Neural cell (in vitro differentiated cells): ENCODE data around the gene SHLD2. TPM values are rescaled to one million over a fixed set of nuclear protein-coding genes. Genes with fewer than 3 reads are reported as not detected.

Experiments
- H2AFZ ChIP-seq: fragments of 200-600, 300-800 bp; sonication (generic), shearing (Covaris generic); 2 replicates; pipeline ENCODE4 v1.6.0; 2014; ENCODE audit warnings: low read depth, mild to moderate bottlenecking, antibody characterized with exemption, low read length, moderate library complexity
- H3F3A ChIP-seq: fragments of 200-600 bp; shearing (Covaris generic); 2 replicates; pipeline ENCODE4 v1.6.1; 2016; ENCODE audit warnings: mild to moderate bottlenecking, moderate library complexity, mixed read lengths, antibody characterized with exemption, low read length; ENCODE audit not compliant: insufficient read depth, poor library complexity, severe bottlenecking
- H3K27ac ChIP-seq: fragments of 200-600, 300-800 bp; sonication (generic), shearing (Covaris generic); 2 replicates; pipeline ENCODE4 v1.5.1; 2014; ENCODE audit warnings: mild to moderate bottlenecking, low read length, moderate library complexity
- H3K27me3 ChIP-seq: fragments of 300-800, 200-600 bp; sonication (generic), shearing (Covaris generic); 2 replicates; pipeline ENCODE4 v1.6.0; 2014; ENCODE audit warnings: mild to moderate bottlenecking, low read depth, low read length, moderate library complexity; ENCODE audit not compliant: insufficient read depth
- H3K36me3 ChIP-seq: fragments of 300-800, 200-600 bp; sonication (generic), shearing (Covaris generic); 2 replicates; pipeline ENCODE4 v1.5.1; 2014; ENCODE audit warnings: mild to moderate bottlenecking, antibody characterized with exemption, low read length, moderate library complexity; ENCODE audit not compliant: insufficient read depth
- H3K4me2 ChIP-seq: fragments of 300-800, 200-600 bp; sonication (generic), shearing (Covaris generic); 2 replicates; pipeline ENCODE4 v1.6.0; 2014; ENCODE audit warnings: mild to moderate bottlenecking, low read length
- H3K4me3 ChIP-seq: fragments of 300-800, 200-600 bp; sonication (generic), shearing (Covaris generic); 2 replicates; pipeline ENCODE4 v1.5.1; 2014; ENCODE audit warnings: mild to moderate bottlenecking, low read length, moderate library complexity
- H3K79me2 ChIP-seq: fragments of 200-600 bp; shearing (Covaris generic); replicated peaks from 2 replicates; pipeline ENCODE4 v1.6.0; 2014; ENCODE audit warnings: mild to moderate bottlenecking, low read length, moderate library complexity; ENCODE audit not compliant: insufficient read depth
- H3K9ac ChIP-seq: fragments of 300-800, 200-600 bp; sonication (generic), shearing (Covaris generic); 2 replicates; pipeline ENCODE4 v1.6.1; 2016; ENCODE audit warnings: mild to moderate bottlenecking, low read length, mixed read lengths
- H3K9me2 ChIP-seq: fragments of 200-600 bp; shearing (Covaris generic); 2 replicates; pipeline ENCODE4 v1.6.1; 2016; ENCODE audit warnings: mild to moderate bottlenecking, low read length, mixed read lengths; ENCODE audit not compliant: insufficient read depth
- H3K9me3 ChIP-seq: fragments of 200-600, 300-800 bp; sonication (generic), shearing (Covaris generic); 2 replicates; pipeline ENCODE4 v1.6.1; 2016; ENCODE audit warnings: mild to moderate bottlenecking, mixed run types, low read length, moderate library complexity, mixed read lengths
- H4K20me1 ChIP-seq: fragments of 200-600 bp; shearing (Covaris generic); 2 replicates; pipeline ENCODE4 v1.6.1; 2016; ENCODE audit warnings: mild to moderate bottlenecking, mixed run types; ENCODE audit not compliant: insufficient read depth
- CTCF ChIP-seq: fragments of 450-650 bp; IDR thresholded peaks from 2 replicates; pipeline ENCODE4 v1.5.1; 2014; ENCODE audit warnings: antibody characterized with exemption, mild to moderate bottlenecking, moderate library complexity; ENCODE audit not compliant: poor library complexity, severe bottlenecking
- EP300 ChIP-seq: fragments of 450-650 bp; conservative IDR thresholded peaks from 2 replicates; pipeline ENCODE4 v1.6.1; 2014; ENCODE audit warnings: antibody characterized with exemption, mild to moderate bottlenecking, moderate library complexity; ENCODE audit not compliant: poor library complexity, severe bottlenecking
- EZH2 ChIP-seq: fragments of 200-600, 300-800 bp; shearing (Covaris generic), sonication (generic); IDR thresholded peaks from 2 replicates; pipeline ENCODE4 v1.6.1; 2014; ENCODE audit warnings: antibody characterized with exemption, low read length, borderline replicate concordance, mild to moderate bottlenecking; ENCODE audit not compliant: insufficient read depth, poor library complexity, severe bottlenecking
- MXI1 ChIP-seq: fragments of 450-650 bp; conservative IDR thresholded peaks from 2 replicates; pipeline ENCODE4 v1.6.1; 2014; ENCODE audit warnings: antibody characterized with exemption, mild to moderate bottlenecking; ENCODE audit not compliant: poor library complexity, severe bottlenecking
- POLR2AphosphoS5 ChIP-seq: IDR thresholded peaks from 2 replicates; pipeline ENCODE4 v1.6.1; 2012
- RAD21 ChIP-seq: fragments of 450-650 bp; conservative IDR thresholded peaks from 2 replicates; pipeline ENCODE4 v1.6.1; 2014; ENCODE audit warnings: antibody characterized with exemption, mild to moderate bottlenecking, moderate library complexity
- REST ChIP-seq: IDR thresholded peaks from 2 replicates; pipeline ENCODE4 v1.6.1; 2012; ENCODE audit warnings: borderline replicate concordance
- SMC3 ChIP-seq: fragments of 450-650 bp; conservative IDR thresholded peaks from 2 replicates; pipeline ENCODE4 v1.6.1; 2014; ENCODE audit warnings: antibody characterized with exemption, mild to moderate bottlenecking, moderate library complexity; ENCODE audit not compliant: poor library complexity
- TAF1 ChIP-seq: IDR thresholded peaks from 2 replicates; pipeline ENCODE4 v1.6.1; 2012; ENCODE audit warnings: low read depth
- polyA plus RNA-seq: library from polyadenylated mRNA; depleted of rRNA; stranded (reverse); fragments of >200 nt; gene quantifications from 2 replicates; pipeline ENCODE4 v1.2.3, GENCODE V29; 2014

SHLD2 gene
- polyA plus RNA-seq, 1 donor from 2014 or later: 15.8 TPM

GRCh38 chr10:87085537-87085936 is 9.5 kb upstream of the SHLD2 start:
- Histone ChIP-seq H3K36me3 (peaks cover 4% of the 10 kb centered on the region), H3K4me3 (no peak overlapping the region), H3K79me2 (peaks cover 8% of the 10 kb centered on the region), H4K20me1 (no peaks in the 10 kb centered on the region), H3F3A (no peaks in the 10 kb centered on the region), H3K4me2 (no peak overlapping the region), H3K27ac (no peak overlapping the region), H3K27me3 (no peaks in the 10 kb centered on the region), H3K9me3 (no peaks in the 10 kb centered on the region), H2AFZ (no peak overlapping the region), H3K9me2 (no peaks in the 10 kb centered on the region), H3K9ac (no peak overlapping the region)
- TF ChIP-seq EZH2: no peak
- no peak for TF ChIP-seq POLR2AphosphoS5

- H3K9me3 ChIP-seq: no peaks in the 10 kb centered on the region
- H3K27ac ChIP-seq: no peak overlapping the region
- TF ChIP-seq REST (no peak), EP300 (no peak), MXI1 (no peak), EZH2 (no peak), CTCF (no peak), POLR2AphosphoS5 (no peak), SMC3 (no peak), RAD21 (no peak), TAF1 (no peak)
- no peak overlapping the region for H3K4me2 ChIP-seq
- H3K9ac ChIP-seq: no peak overlapping the region
- H3F3A ChIP-seq: no peaks in the 10 kb centered on the region
- H4K20me1 ChIP-seq: no peaks in the 10 kb centered on the region
- H3K79me2 ChIP-seq: peaks cover 35% of the 10 kb centered on the region
- no peak overlapping the region for H3K4me3 ChIP-seq
- H2AFZ ChIP-seq: no peak overlapping the region
- H3K36me3 ChIP-seq: peaks cover 4% of the 10 kb centered on the region
- H3K27me3 ChIP-seq: no peaks in the 10 kb centered on the region
- H3K9me2 ChIP-seq: no peaks in the 10 kb centered on the region
Measured at GRCh38 chr10:87089746-87090145, 5.3 kb upstream of the SHLD2 start.

GRCh38 chr10:87090779-87091178 is 4.2 kb upstream of the SHLD2 start:
- no peak overlapping the region for H3K4me2 ChIP-seq

More at GRCh38 chr10:87090779-87091178, 4.2 kb upstream of the SHLD2 start:
- Histone ChIP-seq H3K9me3 (no peaks in the 10 kb centered on the region), H3K79me2 (peaks cover 35% of the 10 kb centered on the region), H4K20me1 (no peaks in the 10 kb centered on the region), H3K27me3 (no peaks in the 10 kb centered on the region), H3F3A (no peaks in the 10 kb centered on the region), H3K9me2 (no peaks in the 10 kb centered on the region), H3K27ac (no peak overlapping the region), H2AFZ (no peak overlapping the region), H3K4me3 (peak overlapping the region; percentile 91), H3K9ac (no peak overlapping the region), H3K36me3 (peaks cover 4% of the 10 kb centered on the region)
- TF ChIP-seq SMC3 (no peak), POLR2AphosphoS5 (no peak), EP300 (no peak), CTCF (no peak), TAF1 (no peak), MXI1 (no peak), RAD21 (no peak), EZH2 (no peak), REST (no peak)
